Measurements from ENCODE around the gene RFTN1.

The RFTN1 gene

DNA sequence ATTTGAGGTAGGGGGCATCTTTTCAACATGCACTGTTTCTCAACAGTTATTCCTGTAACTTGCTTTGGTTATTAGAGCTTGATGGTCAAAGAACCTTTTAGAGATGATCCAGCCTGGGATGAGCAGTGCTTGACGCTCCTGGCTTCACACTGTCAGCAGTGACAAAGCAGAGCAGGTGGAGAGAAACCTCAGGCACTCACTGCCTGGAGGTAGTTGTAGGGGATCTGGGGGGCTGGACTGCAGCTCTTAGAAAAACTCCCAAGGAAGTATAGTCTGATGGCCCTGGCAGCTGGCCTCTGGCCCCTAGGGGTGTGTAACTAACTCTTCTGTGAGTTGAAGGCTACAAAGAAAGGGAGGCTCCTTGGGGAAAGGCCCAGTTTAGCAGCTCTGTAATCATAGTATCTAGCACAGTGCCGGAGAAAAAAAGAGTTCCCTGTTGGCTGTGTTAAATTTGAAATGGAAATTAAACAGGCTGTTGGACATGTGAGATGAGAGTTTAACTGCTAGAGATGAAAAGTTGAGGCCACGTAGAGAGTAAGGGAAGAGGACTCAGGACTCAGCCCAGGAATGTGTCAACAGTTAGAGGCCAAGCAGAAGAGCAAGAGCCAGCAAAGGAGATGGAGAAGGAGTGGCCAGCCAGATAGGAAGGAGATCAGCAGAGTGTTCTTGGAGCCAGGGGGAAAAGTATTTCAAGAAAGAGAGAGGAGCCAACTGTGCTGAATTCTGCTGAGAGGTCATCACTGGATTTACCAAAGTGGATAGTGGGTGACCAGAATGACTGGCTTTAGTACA is 234.3 kb downstream of the RFTN1 start:
- H3K4me3 ChIP-seq (ENCODE audit: low read depth, low read length) = no peak overlapping the region
- TF ChIP-seq, protein P1, sequence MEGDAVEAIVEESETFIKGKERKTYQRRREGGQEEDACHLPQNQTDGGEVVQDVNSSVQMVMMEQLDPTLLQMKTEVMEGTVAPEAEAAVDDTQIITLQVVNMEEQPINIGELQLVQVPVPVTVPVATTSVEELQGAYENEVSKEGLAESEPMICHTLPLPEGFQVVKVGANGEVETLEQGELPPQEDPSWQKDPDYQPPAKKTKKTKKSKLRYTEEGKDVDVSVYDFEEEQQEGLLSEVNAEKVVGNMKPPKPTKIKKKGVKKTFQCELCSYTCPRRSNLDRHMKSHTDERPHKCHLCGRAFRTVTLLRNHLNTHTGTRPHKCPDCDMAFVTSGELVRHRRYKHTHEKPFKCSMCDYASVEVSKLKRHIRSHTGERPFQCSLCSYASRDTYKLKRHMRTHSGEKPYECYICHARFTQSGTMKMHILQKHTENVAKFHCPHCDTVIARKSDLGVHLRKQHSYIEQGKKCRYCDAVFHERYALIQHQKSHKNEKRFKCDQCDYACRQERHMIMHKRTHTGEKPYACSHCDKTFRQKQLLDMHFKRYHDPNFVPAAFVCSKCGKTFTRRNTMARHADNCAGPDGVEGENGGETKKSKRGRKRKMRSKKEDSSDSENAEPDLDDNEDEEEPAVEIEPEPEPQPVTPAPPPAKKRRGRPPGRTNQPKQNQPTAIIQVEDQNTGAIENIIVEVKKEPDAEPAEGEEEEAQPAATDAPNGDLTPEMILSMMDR (IDR thresholded peaks at IDR 0.05; ENCODE audit: low read depth, low read length) = no peak

DNA sequence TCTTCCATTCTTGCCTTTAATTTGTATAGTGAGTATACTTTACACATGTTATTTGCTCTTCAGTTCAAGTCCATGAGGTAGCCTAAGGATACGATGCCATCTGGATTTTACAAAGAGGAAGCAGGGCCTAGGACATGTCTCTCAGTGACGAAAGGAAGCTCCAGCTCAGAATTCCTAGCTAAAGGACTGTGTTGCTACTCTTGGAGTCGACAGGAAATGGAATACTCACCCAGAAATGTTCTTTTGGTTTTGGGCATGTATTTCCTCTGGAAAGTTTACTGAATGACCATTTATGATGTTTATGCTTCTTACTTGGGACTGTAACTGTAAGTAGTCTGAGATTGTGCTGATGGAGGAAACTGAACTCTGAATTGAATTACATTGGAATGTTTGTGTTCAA is 236.0 kb downstream of the RFTN1 start:
- no peak overlapping the region for H3K4me3 ChIP-seq (ENCODE audit: low read depth, low read length)
- TF ChIP-seq, protein P1 (IDR thresholded peaks at IDR 0.05; ENCODE audit: low read depth, low read length) = no peak

DNA sequence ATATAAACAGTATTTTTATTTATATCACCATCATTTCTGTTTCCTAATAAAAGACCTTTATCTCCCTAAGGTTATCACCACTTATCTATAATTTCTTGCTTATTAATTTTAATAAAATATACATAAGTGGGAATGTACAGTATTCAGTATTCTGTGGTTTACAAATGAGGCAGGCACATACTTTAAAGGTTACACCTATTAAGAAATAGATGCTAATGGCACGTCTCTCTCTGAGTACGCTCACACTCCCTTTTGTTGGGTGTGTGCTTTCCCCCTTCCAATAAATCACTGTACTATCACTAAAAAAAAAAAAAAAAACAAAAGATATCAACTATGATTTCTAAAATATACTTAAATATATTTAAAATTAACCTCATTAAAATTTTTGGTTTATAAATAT is 239.6 kb downstream of the RFTN1 start:
- H3K4me3 ChIP-seq (ENCODE audit: low read depth, low read length) = no peak overlapping the region
- TF ChIP-seq, protein P1 (IDR thresholded peaks at IDR 0.05; ENCODE audit: low read depth, low read length) = no peak

DNA sequence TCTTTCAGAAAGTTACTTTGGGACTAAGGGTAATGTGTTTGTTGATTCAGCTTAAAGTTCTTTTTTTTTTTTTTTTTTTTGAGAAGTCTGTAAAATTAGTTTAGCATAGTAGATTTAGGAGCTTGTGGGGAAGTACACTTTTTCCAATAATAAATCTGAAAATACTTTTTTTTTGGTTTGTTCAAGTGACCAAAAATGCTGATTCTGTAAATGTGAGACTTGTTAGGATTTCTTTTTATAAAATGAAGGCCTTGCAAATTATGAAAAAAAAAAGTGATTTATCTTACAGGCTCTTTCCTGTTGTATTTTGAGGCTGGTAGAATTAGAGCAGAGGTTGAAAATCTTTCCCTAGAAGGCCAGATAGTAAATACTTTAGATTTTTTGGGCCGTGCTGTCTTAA is 240.9 kb downstream of the RFTN1 start:
- no peak overlapping the region for H3K4me3 ChIP-seq (ENCODE audit: low read depth, low read length)
- TF ChIP-seq, protein P1 (IDR thresholded peaks at IDR 0.05; ENCODE audit: low read depth, low read length) = no peak

DNA sequence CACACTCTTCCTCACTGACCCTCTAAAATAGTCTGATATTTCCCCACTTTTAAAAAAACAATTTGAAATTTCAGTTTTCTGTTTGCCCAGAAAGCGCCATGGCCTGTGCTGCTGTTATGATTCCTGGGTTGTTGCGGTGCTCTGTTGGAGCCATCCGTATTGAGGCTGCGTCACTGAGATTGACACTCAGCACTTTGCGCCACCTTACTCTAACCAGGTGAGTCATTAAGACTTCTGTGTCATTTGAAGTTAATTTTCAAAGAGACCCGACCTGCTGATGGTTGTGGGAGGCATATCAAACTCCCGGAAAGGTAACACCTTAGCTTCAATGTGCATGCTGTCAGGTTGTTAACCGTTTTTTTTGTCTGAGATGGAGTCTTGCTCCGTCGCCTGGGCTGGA is 242.6 kb downstream of the RFTN1 start:
- no peak overlapping the region for H3K4me3 ChIP-seq (ENCODE audit: low read depth, low read length)
- TF ChIP-seq, protein P1 (IDR thresholded peaks at IDR 0.05; ENCODE audit: low read depth, low read length) = no peak

DNA sequence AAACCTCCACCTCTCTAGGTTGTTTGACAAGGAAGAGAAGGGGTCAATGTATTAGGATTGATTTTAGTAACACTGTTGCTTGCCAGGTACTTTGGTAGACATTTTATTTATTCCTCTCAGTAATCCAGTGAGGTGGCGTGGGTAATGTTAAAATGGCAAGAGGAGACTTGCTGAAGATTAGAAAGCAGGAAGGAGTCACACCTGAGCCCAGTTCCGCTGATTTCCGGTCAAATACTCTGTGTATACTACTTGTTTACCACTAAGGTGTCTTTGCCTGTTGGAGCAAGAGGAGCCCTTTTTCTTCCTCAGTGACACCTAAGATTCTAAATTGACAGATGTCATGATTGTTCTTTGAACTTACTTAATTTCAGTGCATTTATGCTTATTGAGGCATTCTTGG is 246.8 kb downstream of the RFTN1 start:
- TF ChIP-seq, protein P1 (IDR thresholded peaks at IDR 0.05; ENCODE audit: low read depth, low read length) = no peak

More for the DNA sequence above, 246.8 kb downstream of the RFTN1 start:
- no peak overlapping the region for H3K4me3 ChIP-seq (ENCODE audit: low read depth, low read length)

Data from WI38 (cell line).